B cell (primary cell): Measurements from ENCODE around the gene COL8A2. TPM values are rescaled to one million over a fixed set of nuclear protein-coding genes. Genes with fewer than 3 reads are reported as not detected.

Source experiments
- ATAC-seq: fragments of 200-7000 bp; cut with Tn5 transposase; one replicate; pipeline ENCODE4 v1.10.0; 2021; ENCODE audit warnings: low read depth, mild to moderate bottlenecking, moderate number of reproducible peaks, moderate library complexity
- CTCF ChIA-PET: fragments of 350-600 bp; sonication (Branson Sonifier 250); formaldehyde crosslinking; loops from one replicate; lab custom pipeline; 2021; ENCODE audit warnings: antibody characterized with exemption, inconsistent platforms; lab: Charles Lee
- POLR2A ChIA-PET: fragments of 350-600 bp; sonication (Branson Sonifier 250); formaldehyde crosslinking; loops from one replicate; lab custom pipeline; 2021; ENCODE audit warnings: antibody characterized with exemption; lab: Charles Lee
- DNase-seq: peaks from one replicate; pipeline ENCODE4 v3.0.0; 2013
- H2AFZ ChIP-seq: 2 replicates; pipeline ENCODE4 v1.6.1; 2012; ENCODE audit warnings: mild to moderate bottlenecking, low read depth, low read length; ENCODE audit not compliant: insufficient read depth, poor library complexity, severe bottlenecking
- H3K27ac ChIP-seq, 2 donors: 1 replicate in 1 of 2; 2 replicates in 1 of 2; pipeline ENCODE4 v1.5.1; 2012 to 2013; ENCODE audit warnings: low read length in 2 of 2, mild to moderate bottlenecking in 2 of 2, moderate library complexity in 1 of 2
- H3K27me3 ChIP-seq, 4 experiments: fragments of 200-600 bp in 1 of 4; sonication (generic) in 1 of 4; replicated peaks in 1 of 4; 1 replicate in 2 of 4; 2 replicates in 2 of 4; pipeline versions ENCODE4 v1.6.1 to v1.7.0; 2013 to 2016; ENCODE audit warnings: low read length in 3 of 4, mild to moderate bottlenecking in 2 of 4, mixed read lengths in 1 of 4, moderate library complexity in 1 of 4; ENCODE audit not compliant: insufficient read depth in 4 of 4, control insufficient read depth in 3 of 4; ENCODE audit errors: control extremely low read depth in 1 of 4
- H3K36me3 ChIP-seq, 2 experiments: replicated peaks in 1 of 2; 1 replicate in 1 of 2; 2 replicates in 1 of 2; pipeline versions ENCODE4 v1.6.1 to v1.7.1; 2013; ENCODE audit warnings: low read length in 1 of 2; ENCODE audit not compliant: insufficient read depth in 2 of 2, control insufficient read depth in 1 of 2; ENCODE audit errors: control extremely low read depth in 1 of 2, extremely low read depth in 1 of 2
- H3K4me1 ChIP-seq, 2 donors: fragments of 200-600 bp in 1 of 2; sonication (generic) in 1 of 2; 1 replicate in 1 of 2; 2 replicates in 1 of 2; pipeline versions ENCODE4 v1.5.1 to v1.6.1; 2013 to 2017; ENCODE audit warnings: low read length in 2 of 2; ENCODE audit not compliant: control insufficient read depth in 2 of 2, insufficient read depth in 2 of 2
- H3K4me2 ChIP-seq: replicated peaks from 2 replicates; pipeline ENCODE3; 2012; ENCODE audit warnings: mild to moderate bottlenecking, low read depth, low read length; ENCODE audit not compliant: poor library complexity, severe bottlenecking
- H3K4me3 ChIP-seq, 5 experiments: fragments of 200-600 bp in 1 of 5; sonication (generic) in 1 of 5; 1 replicate in 3 of 5; 2 replicates in 2 of 5; pipeline versions ENCODE4 v1.5.1 to v1.7.0; 2011 to 2016; ENCODE audit warnings: low read length in 4 of 5, mild to moderate bottlenecking in 4 of 5, low read depth in 2 of 5, control low read depth in 1 of 5, moderate library complexity in 1 of 5; ENCODE audit not compliant: insufficient read depth in 1 of 5; ENCODE audit errors: control extremely low read depth in 1 of 5, extremely low read depth in 1 of 5
- H3K79me2 ChIP-seq: fragments of 200-600 bp; sonication (generic); one replicate; pipeline ENCODE4 v1.6.0; 2016; ENCODE audit warnings: low read length; ENCODE audit not compliant: control insufficient read depth, insufficient read depth
- H3K9ac ChIP-seq: fragments of 200-600 bp; sonication (generic); 2 replicates; pipeline ENCODE4 v1.6.1; 2017; ENCODE audit warnings: mild to moderate bottlenecking, low read length, moderate library complexity
- H3K9me3 ChIP-seq, 3 donors: one replicate each; pipeline versions ENCODE4 v1.6.1 to v1.7.1; 2013; ENCODE audit warnings: low read length in 2 of 3; ENCODE audit not compliant: control insufficient read depth in 2 of 3, insufficient read depth in 1 of 3; ENCODE audit errors: control extremely low read depth in 1 of 3
- H4K20me1 ChIP-seq: 2 replicates; pipeline ENCODE4 v1.6.0; 2012; ENCODE audit warnings: mild to moderate bottlenecking, low read length; ENCODE audit not compliant: insufficient read depth, control insufficient read depth, poor library complexity, severe bottlenecking
- H3K27ac Mint-ChIP-seq: one replicate; pipeline ENCODE4 v1.8.0; 2021; ENCODE audit warnings: mixed read lengths
- H3K27me3 Mint-ChIP-seq: one replicate; pipeline ENCODE4 v1.8.0; 2021; ENCODE audit warnings: mixed read lengths
- H3K4me1 Mint-ChIP-seq: one replicate; pipeline ENCODE4 v1.8.0; 2021; ENCODE audit warnings: mixed read lengths
- H3K4me3 Mint-ChIP-seq: one replicate; pipeline ENCODE4 v1.8.0; 2021; ENCODE audit warnings: mixed read lengths
- H3K9me3 Mint-ChIP-seq: one replicate; pipeline ENCODE4 v1.8.0; 2022; ENCODE audit warnings: mixed read lengths; ENCODE audit not compliant: insufficient read depth
- CTCF ChIP-seq: fragments of 200-600 bp; IDR thresholded peaks from one replicate; pipeline ENCODE4 v1.8.0; 2022; ENCODE audit warnings: antibody characterized with exemption, mild to moderate bottlenecking
- EZH2 ChIP-seq: IDR thresholded peaks from 2 replicates; pipeline ENCODE4 v1.6.1; 2012; ENCODE audit warnings: borderline replicate concordance, low read depth, mild to moderate bottlenecking, moderate library complexity, low read length; ENCODE audit not compliant: insufficient read depth, poor library complexity, severe bottlenecking
- WGBS: methylation state at CpG from one replicate; pipeline ENCODE4 v1.1.5; 2013; ENCODE audit warnings: missing lambda C conversion rate; ENCODE audit not compliant: insufficient coverage; 5-methylcytosine and 5-hydroxymethylcytosine counted together
- intact Hi-C: fragments of 100-400 bp; cut with micrococcal nuclease; formaldehyde crosslinking; loops from one replicate; pipeline ENCODE4 v1.10.0; 2022
- polyA plus RNA-seq: library from polyadenylated mRNA; depleted of rRNA; stranded (reverse); fragments of >200 nt; gene quantifications from 2 replicates; pipeline ENCODE4 v1.2.3, GENCODE V29; 2012
- total RNA-seq, 2 donors: library from RNA; stranded (reverse); fragments of 120-200 nt in 1 of 2; gene quantifications; 1 replicate in 1 of 2; 2 replicates in 1 of 2; pipeline versions ENCODE4 v1.2.3 to v1.2.4, GENCODE V29; 2013 to 2022

The COL8A2 gene
- total and polyA plus RNA-seq, 2 donors (not counting 1 experiment from before 2014, with no cell fraction given), result 0.17 TPM; not detected in 1

GRCh38 chr1:36084497-36085115, 40.4 kb downstream of the COL8A2 start:
- intact Hi-C loops, result no loop called here
- Histone ChIP-seq H3K79me2 (peaks cover 17% of the 10 kb centered on the region), H3K4me2 (peak overlapping the region; percentile 74), H3K36me3 (no peaks in the 10 kb centered on the region), H2AFZ (peak overlapping the region; percentile 62), H4K20me1 (no peaks in the 10 kb centered on the region), H3K9me3 (peaks cover 0 to 3% (median 0%) of the 10 kb centered on the region in 3 donors), H3K27ac (no peak overlapping the region), H3K4me3 (peak overlapping the region in 2 of 5 experiments; percentile 25 to 51), H3K4me1 (peaks cover 20 to 26% of the 10 kb centered on the region in 2 donors), H3K9ac (peak overlapping the region; percentile 38), H3K27me3 (peaks cover 0 to 25% (median 12%) of the 10 kb centered on the region in 4 experiments)
- peaks cover 32% of the 10 kb centered on the region for H3K27me3 Mint-ChIP-seq
- no peak overlapping the region for H3K27ac Mint-ChIP-seq
- H3K4me1 Mint-ChIP-seq, result peaks cover 11% of the 10 kb centered on the region
- DNase-seq, result no peak
- H3K4me3 Mint-ChIP-seq, result peak overlapping the region; percentile 32
- no peak for ATAC-seq
- ChIA-PET CTCF (no interaction called here), POLR2A (interaction anchor here (0.7 kb wide), 1 partner anchor 1413 kb away, joined by 8 read pairs; no protein-coding TSS in a partner anchor)
- no peaks in the 10 kb centered on the region for H3K9me3 Mint-ChIP-seq
- WGBS, result 80% methylated on average over 12 of the region's 19 CpGs
- no peak for TF ChIP-seq CTCF

GRCh38 chr1:36083635-36084496, 41.2 kb downstream of the COL8A2 start, which contains the start of gene TEKT2:
TSS of gene TEKT2 (plus strand) at chr1:36084094. CDS start at chr1:36084922, 828 bp downstream.
- H3K27ac ChIP-seq, result no peak within 1 kb of the TSS
- H3K4me3 Mint-ChIP-seq, result peak within 1 kb of the TSS; percentile 32
- H3K36me3 ChIP-seq, result no peaks in the 10 kb centered on the region
- peaks cover 32% of the 10 kb centered on the region for H3K27me3 Mint-ChIP-seq
- no peak within 1 kb of the TSS for H3K27ac Mint-ChIP-seq
- ChIA-PET POLR2A (no interaction called here), CTCF (no interaction called here)
- peak within 1 kb of the TSS in 3 of 5 experiments; percentile 25 to 51 (median 25) for H3K4me3 ChIP-seq
- TF ChIP-seq EZH2, result no peak
- TF ChIP-seq CTCF, result no peak
- H3K79me2 ChIP-seq, result peaks cover 10% of the 10 kb centered on the region
- H4K20me1 ChIP-seq, result no peaks in the 10 kb centered on the region
- peak within 1 kb of the TSS; percentile 74 for H3K4me2 ChIP-seq
- no peak for ATAC-seq
- peaks cover 0 to 25% (median 12%) of the 10 kb centered on the region in 4 experiments for H3K27me3 ChIP-seq
- peaks cover 16 to 21% of the 10 kb centered on the region in 2 donors for H3K4me1 ChIP-seq
- peak; percentile 65 for DNase-seq
- H3K4me1 Mint-ChIP-seq, result peaks cover 5% of the 10 kb centered on the region
- intact Hi-C loops, result no loop called here
- H2AFZ ChIP-seq, result peak within 1 kb of the TSS; percentile 62
- H3K9me3 Mint-ChIP-seq, result no peaks in the 10 kb centered on the region
- peak within 1 kb of the TSS; percentile 38 for H3K9ac ChIP-seq
- H3K9me3 ChIP-seq, result peaks cover 0 to 3% (median 0%) of the 10 kb centered on the region in 3 donors
- 21% methylated on average over 37 of the region's 59 CpGs for WGBS
